Measurements from ENCODE around the gene SLC25A18.
A peak's percentile ranks its signal among the peaks of the same experiment; 100 is the strongest.

DNA sequence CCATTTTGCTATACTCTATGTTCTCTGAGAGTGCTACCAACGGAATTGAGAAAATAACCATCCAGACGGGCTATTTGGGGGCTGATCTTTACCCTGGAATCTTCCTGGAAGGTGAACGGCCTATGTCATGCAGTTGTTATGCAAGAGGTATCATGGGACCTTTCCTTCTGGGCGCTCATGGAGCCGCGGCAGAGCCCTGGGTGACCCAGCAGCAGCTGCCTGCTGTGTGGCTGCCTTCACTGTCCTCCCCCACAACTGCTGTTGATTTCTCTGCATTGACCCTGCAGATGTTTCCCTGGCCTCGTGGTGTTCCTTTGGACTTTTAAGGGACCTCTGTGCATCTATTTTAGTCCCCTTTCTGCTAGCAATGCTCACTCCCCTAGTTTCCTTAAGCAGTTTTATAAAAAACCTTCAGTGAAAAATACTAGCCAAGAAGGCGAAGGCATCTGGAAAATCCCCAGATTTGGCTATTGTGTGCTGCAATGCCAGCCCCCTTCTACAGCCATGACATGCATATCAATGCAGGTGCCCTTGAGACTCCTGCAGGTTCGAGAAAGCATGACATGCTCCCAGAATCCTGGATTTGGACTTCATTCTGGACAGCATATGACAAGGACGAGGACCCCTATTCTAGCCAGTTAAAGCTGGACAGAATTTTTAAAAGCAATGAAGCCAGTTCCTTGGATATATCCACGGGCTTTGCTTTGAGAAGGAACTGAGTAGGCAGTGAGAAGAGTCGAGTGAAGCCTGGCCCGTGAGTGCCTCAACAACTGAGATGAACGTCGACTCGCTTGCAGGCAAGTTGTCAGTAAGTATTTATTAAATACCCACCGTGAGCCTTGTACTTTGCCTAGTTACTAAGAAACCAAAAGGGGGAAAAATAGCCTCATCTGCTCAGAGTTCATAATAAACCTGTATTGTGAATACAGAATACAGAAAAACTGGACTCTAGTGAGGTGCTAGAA, at the start of gene SLC25A18:
- TF ChIP-seq, protein P1, sequence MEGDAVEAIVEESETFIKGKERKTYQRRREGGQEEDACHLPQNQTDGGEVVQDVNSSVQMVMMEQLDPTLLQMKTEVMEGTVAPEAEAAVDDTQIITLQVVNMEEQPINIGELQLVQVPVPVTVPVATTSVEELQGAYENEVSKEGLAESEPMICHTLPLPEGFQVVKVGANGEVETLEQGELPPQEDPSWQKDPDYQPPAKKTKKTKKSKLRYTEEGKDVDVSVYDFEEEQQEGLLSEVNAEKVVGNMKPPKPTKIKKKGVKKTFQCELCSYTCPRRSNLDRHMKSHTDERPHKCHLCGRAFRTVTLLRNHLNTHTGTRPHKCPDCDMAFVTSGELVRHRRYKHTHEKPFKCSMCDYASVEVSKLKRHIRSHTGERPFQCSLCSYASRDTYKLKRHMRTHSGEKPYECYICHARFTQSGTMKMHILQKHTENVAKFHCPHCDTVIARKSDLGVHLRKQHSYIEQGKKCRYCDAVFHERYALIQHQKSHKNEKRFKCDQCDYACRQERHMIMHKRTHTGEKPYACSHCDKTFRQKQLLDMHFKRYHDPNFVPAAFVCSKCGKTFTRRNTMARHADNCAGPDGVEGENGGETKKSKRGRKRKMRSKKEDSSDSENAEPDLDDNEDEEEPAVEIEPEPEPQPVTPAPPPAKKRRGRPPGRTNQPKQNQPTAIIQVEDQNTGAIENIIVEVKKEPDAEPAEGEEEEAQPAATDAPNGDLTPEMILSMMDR (IDR thresholded peaks at IDR 0.05): no peak
- TF ChIP-seq POLR2AphosphoS5 (IDR thresholded peaks at IDR 0.05) (peak; percentile 14 to 42 (median 41)), POLR2A (IDR thresholded peaks at IDR 0.05) (no peak)

All from stomach (tissue), 4 donors.